DMS 273 treated with DMSO at 0.1 percent for 48 hours (cell line): Measurements from ENCODE around the gene EPC1.
"Not testable (repeated sequence)": the region's sequence is repeated elsewhere in the genome, so short reads cannot be mapped to it uniquely, and the experiment has no call there.

Experiments
- DNase-seq: peaks from one replicate; lab custom pipeline; 2025; lab: John Stamatoyannopoulos, UW

The EPC1 gene

DNA sequence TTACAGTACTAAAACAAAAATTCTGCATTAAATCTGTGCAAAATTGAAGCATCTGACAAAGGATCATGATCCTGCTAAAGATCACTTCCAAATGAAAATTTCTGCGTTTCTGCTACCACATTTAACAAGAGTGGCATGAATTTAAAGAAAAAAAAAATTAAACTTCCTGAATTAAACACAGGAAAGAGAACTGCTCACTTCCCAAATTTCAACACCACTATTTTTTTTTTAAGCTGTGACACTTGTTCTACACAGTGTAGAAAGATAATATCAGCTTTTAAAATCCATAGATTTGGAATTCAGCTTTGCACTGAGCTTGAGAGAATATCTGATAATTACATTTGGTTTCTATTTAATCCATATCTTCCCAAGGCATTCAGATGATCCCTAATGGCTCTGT is 73.6 kb downstream of the EPC1 start:
- DNase-seq = no peak

DNA sequence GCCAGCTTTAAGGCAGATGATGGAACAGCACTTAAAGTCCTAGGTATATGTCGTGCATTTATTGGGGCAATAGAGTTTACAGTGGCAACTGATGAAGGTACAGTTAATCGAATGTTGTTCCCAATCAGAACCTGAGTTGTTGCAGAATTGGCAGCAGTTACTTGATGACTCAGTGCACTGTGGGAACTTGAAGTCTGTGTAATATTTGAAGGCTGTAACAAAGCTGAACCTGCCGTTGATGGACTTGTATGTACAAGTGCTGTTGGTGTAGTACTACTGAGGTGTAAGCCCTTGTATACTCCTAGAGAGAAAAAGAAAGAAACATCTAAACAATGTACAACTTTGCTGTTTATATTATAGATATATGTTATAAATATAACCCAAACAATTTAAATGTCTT is 75.3 kb downstream of the EPC1 start:
- no peak for DNase-seq

DNA sequence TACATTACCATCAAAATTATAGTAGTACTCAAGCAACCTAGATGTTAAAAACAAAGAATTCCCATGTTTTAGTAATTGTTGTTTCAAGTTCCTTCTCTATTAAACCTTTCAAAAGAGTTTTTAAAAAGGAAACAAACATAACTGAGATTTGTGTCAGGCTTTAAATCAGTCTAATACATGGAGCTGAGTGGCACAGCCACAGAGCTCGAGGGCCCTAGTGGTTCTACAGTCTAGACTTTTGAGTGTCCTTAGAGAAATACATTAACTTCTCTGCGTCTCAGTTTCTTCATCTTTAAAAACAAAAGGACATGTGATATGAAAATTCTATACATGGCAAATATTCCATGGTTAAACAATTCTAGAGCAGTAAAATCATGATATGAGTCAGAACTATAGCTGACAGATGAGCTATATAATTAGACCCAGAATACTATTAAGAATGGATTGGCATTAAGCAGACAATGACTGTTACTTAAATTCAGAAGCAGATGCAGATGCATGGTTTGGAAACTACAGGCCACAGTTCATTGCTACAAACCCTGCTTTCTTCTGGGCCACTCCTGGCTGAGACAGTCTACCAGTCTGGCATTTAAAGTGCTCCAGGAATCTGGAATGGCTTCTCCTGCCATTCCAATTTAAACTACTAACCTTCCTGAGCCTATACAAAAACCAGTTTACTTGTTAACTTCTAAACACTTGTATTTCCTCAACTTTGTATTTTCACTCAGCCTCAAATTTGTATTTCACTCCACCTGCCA is 77.4 kb downstream of the EPC1 start:
- DNase-seq = no peak

DNA sequence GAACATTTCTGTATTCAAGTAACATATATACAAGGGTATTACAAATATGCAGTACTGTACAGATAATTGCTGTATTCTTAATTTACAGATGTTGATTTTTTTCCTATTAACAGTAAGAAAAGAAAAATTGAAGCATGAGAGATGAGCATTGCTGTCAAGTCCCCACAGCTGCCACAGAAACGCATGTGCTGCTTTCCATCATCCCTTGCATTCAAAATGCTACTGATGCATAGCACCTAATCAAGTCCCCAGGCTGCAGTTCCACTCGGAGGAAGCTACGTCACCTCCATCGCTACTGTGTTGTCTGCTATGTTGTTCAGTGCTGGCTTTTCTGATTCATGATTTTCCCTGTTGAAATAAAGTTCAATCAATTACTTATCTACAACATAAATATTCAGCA is 78.2 kb downstream of the EPC1 start:
- no peak for DNase-seq

DNA sequence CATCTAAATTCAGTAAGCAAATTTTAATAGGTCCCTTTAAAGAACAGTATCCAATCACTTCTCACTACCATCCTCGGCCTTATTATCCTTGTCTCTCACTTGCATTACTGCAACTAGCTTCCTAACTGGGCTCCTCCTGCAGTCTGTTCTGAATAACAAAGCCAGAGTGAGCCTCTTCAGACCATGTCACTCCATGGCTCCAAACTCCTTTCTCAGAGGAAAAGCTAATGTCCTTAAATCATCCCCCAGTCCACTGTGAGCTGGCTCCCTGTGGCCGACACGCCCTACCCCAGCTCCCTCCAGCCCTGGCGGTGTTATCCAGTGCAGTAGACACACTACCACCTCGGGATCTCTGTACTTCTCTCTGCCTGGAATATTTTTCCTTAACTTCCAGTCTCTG is 80.0 kb downstream of the EPC1 start:
- no peak for DNase-seq

DNA sequence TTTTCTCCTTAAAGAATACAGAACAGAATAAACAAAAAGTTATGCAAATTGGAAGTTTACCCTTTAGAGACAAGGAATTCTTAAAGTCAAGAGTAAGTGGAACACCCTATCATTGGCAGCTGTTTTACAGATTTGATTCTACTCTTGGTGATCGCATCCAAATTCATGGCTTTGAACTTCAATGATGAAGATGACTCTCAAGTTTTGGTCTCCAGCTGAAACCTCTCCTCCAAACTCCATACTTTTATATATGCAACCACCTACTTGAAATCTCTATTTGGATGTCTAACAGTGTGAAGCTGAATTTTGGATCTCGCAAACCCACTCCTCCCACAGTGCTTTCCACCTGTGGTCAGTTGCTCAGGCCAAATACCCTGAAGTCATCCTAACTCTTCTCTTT is 80.4 kb downstream of the EPC1 start:
- DNase-seq = no peak

DNA sequence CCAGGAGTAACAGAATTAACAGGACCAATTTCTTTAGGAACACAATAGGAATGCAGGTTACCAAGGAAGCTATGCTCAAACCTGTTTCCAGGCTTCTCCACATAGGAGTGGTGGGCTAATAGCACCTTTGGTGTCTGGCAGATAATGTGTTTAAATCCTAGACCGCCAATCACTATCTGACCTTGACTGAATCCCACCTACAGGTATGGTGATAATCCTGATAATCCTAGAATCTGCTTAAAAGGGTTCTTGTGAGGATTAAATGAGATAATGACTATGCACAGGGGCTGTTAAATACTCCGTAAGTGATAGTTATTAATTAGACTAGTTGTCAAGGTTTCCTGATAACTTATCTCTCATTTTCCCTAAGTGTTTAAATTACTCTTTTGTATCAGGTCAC is 81.2 kb downstream of the EPC1 start:
- no peak for DNase-seq

DNA sequence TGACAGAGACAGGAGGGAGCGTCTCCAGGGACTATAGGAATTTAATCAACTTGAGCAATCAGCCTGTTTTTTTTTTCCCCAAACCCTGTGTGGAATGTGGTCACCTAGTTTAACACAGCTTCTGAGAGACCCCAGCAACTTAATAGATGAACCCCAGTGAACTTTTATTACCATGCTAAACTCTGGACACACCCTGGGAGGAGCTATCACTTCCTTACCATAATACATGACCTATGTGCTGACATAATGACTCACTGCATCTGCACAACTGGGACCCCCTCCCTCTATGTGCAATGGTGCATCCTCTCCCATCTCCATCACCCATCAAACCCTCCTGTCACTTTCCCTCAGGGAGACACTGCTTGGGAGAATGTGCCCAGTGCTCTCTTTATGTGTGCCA is 83.7 kb downstream of the EPC1 start:
- DNase-seq = no peak

DNA sequence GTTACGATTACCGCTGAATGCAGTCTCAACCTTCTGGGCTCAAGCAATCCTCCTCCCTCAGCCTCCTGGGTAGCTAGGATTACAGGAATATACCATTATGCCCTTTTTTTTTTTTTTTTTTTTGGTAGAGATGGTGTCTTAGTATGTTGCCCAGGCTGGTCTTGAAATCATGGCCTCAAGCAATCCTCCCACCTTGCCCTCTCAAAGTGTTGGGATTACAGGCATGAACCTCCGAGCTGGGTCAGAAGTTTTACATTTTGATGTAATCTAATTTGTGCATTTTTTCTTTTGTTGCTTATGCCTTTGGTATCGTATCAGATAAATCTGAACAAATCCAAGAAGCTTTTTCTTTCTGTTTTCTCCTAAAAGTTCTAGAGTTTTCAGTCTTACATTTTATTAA is 87.4 kb downstream of the EPC1 start:
- DNase-seq = no peak

DNA sequence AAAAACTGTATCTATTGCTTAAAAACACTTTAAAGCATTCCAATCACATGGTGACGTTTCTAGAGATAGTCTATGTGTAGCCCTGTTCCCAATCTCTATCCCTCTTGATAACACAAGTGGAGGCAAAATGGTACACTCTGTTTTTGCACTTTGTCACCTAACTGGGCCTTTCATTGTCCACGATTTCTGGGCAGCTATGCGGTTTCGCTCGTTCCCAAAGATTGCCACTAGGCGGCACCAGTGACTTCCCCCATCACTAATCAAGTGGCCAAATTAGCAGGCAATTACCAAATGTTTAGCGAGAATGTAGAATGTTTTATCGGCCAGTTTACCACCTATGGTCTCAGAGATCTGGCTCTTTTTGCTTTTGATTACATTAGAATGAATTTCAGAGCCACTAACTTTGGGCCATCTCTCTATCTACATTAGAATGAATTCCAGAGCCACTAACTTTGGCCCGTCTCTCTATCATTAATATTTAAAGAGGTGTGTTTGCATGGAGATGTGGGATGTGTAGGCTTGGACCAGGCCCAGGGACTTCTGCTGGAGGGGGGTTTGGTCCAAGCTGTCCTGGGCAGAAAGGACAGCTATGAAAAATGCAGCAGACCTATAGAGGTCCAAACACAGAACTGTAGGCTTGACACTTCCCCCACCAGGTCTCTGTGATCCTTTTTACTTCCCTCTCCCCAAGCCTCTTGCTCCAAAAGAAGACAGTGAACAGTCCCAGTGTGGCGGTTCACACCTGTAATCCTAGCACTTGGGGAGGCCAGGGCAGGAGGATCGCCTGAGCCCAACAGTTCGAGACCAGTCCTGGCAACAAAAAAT is 90.1 kb downstream of the EPC1 start:
- no peak for DNase-seq

DNA sequence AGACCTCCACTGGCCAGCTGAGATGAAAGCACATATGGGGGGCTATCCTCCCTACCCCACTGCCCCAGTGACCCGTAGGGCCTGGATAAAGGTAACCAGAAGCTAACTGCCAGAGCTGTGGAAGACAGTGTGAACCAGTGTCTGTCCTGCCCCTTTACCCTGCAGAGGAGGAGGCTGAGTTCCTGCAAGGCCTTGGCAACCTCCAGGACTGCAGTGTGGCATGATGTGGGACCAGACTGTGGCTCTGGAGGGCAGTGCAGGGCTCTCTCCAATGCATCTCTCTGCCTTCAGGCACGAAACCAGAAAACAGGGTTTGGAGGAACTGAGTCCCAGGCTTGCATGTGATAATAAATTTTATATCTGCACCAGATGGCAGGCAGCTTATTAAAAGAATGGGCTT is 93.1 kb downstream of the EPC1 start:
- DNase-seq = no peak

DNA sequence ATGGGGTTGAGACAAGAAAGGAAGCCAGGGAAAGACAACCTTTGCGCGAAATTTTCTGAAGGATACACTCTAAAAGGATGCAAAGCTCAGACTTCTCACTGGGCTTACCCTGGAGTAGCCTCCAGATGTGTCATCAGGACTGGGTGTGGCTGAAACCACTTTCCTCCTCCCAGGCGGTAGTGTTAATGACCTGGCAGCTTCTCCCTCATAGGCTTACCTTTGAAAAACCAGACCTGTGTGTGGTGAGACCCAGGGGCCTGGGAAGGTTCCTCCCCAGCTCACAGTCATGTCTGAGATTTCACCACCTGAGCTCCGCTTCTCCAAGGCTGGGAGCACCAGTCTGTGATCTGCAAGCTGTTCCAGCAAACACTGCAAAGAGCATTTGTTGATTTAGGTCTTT is 93.7 kb downstream of the EPC1 start:
- no peak for DNase-seq

DNA sequence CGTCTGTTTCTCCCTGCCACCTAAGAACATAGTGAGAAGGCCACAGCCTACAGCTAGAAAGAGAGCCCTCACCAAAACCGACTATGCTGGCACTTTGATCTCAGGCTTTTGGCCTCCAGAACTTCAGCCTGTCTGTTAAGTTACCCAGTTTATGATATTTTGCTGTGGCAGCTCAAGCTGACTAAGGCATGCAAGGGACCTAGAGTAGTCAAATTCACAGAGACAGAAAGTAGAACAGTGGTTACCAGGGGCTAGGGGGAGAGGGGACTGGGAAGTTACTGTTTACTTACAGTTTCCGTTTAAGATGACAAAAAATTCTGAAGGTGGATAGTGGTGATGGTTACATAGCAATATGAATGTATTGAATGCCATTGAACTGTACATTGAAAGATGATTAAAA is 96.5 kb downstream of the EPC1 start:
- DNase-seq = not testable (repeated sequence)

DNA sequence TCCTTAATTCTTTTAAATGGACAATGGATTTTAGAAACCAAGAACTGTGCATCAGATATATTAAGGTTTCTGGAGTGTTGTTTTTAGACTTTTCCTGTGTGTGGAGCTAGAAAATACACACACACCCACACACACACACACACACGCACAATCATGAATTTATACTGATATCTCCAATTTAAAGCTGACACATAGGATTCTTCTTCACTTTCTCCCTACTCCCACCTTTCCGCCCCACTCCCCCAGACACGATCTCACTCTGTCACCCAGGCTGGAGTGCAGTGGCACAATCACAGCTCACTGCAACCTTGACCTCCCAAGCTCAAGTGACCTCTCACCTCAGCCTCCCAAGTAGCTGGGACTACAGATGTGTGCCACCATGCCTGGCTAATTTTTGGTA is 100.3 kb downstream of the EPC1 start:
- DNase-seq = no peak

DNA sequence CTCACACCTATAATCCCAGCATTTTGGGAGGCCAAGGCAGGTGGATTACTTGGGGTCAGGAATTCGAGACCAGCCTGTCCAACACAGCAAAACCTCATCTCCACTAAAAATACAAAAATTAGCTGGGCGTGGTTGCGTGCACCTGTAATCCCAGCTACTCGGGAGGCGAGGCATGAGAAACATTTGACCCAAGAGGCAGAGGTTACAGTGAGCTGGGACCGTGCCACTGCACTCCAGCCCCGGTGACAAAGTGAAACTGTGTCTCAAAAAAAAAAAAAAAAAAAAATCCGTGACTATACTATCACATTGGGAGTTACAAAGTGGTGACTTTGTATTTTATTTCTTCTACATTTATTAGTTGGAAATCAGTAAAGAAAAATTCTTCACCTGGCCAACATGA is 101.2 kb downstream of the EPC1 start:
- no peak for DNase-seq

DNA sequence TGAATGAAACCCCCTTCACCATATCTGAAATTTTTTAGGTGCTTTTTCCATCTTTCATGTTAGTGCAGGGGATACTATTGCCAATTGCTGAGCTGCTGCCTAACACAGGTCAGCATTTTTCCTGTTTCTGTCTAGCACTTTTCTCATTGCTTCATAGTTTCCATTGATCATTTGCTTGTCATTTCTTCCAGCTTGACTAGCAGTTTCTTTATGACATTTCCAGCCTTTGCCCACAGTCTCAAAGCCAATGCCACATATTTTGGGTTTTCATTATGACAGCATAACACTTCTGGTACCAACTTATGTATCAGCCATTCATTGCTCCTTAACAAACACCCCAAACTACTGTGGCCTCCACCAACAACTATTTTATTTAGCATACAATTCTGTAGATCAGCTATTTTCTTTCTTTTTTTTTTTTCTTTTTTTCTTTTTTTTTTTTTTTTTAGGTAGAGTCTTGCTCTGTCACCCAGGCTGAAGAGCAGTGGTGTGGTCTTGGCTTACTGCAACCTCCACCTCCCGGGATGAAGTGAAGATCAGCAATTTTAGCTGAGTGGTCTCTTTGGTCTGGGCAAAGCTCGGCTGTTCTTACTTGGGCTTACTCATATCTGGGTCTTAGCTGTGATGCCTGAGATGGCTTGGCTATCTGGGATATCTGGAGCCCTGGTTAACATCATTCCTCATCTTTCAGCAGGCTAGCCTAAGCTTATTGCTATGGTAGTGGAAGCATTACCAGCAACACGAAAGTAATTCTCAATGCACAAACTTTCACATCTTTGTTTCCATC is 102.3 kb downstream of the EPC1 start:
- DNase-seq = no peak

DNA sequence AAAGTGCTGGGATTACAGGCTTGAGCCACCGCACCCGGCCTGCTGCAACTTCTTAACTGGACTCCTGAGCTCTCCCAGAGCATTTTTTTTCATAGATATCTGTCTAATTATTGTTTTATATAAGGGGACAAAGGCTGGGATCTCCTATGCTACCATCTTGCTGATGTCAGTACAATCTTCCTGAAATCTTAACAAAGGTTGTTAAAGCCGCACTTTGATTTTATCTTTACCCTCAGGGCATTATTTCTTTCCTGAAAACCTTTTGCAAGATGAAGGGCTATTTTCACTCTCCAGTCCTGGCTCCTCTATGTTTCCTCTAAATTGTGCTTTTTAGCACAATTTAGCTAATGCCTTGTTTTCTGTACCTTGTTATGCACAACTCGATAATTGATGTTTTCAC is 102.9 kb downstream of the EPC1 start:
- DNase-seq = no peak

DNA sequence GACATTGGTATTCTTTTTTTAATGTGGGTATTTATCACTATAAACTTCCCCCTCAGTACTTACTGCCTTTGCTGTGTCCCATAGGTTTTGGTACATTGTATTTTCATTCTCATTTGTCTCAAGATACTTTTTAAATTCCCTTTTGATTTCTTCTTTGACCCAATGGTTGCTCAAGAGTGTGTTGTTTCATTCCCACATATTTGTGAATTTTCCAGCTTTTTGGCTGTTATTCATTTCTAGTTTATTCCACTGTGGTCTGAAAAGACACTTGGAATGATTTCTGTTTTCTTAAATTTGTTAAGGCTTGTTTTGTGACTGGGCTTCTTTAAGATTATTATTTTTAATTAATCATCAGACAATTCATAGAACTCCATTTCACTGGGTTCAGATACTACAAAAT is 105.0 kb downstream of the EPC1 start:
- no peak for DNase-seq

DNA sequence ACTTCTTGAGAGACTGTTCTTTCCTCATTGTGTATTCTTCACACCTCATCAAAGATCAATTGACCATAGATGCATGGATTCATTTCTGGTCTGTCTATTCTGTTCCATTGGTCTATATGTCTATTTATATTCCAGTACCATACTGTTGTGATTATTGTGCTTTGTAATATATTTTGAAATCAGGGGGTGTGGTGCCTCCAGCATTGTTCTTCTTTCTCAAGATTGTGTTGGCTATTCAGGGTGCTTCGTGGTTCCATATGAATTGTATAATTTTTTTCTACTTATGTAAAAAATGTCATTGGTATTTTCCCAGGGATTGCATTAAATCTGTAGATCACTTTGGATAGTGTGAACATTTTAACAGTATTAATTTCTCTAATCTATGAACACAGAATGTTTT is 106.5 kb downstream of the EPC1 start:
- DNase-seq = no peak

DNA sequence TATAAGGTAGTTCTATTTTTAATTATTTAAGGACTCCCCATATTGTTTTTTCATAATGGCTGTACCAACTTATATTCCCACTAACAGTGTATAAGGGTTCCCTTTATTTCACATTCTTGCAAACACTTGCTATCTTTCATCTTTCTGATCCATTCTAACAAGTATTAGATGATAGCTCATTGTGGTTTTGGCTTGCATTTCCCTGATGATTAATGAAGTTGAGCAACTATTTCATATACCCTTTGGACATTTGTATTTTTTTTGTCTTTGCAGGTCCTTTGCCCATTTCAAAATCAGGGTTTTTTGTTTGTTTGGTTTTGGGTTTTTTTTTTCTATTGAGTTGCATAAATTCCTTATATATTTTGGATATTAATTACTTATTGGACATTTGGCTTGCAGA is 107.2 kb downstream of the EPC1 start:
- DNase-seq = no peak

DNA sequence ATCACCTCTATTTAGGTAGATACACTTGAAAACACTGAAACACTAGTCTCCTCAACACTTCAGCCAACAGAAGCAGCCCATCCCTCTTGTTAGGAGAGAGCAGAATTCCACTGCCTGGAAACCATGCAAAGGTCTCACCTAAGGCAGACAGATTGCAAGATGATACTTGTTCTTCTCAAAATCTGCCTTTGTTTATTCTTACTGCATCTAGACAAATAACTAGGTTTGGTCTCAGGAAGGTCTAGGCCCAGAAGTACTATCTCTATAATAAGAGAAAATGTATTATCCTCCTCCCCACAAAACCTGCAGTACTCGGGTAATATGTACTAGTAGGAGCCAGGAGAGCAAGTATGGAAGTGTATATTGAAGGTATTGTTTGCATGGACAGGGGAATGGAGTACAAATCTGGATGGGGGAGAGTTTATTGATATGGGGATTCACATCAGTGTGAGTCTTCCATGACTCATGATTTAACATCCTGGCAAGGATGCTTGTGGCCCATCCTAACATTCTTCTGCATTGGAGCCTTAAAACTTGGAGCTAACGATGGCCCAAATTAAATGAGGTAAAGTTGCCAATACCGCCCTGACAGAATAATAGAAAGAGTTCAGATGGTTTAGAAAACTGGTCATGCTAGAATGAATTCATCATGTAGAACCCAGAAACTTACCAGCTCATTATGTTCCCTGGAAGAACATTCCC is 109.2 kb downstream of the EPC1 start:
- no peak for DNase-seq

DNA sequence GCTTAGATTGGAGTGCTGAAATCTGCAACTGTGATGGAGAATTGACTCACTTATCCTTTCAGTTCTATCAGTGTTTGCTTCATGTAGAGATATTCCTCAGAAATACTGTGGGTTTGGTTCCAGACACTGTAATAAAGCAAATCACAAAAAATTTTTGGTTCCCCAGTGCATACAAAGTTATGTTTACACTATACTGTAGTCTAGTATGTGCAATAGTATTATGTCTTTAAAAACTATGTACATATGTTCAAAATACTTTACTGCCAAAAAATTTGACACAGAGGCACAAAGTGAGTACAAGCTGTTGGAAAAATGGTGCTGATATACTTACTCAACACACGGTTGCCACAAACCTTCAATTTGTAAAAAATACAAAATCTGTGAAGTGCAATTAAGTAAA is 112.5 kb downstream of the EPC1 start:
- DNase-seq = no peak
